Gastroesophageal sphincter (tissue), 2 donors: ENCODE data around the gene PAX7.

Source experiments
- EP300 ChIP-seq: sonication (generic); formaldehyde crosslinking; IDR thresholded peaks from one replicate; pipeline ENCODE4 v1.6.1; 2017; ENCODE audit warnings: antibody characterized with exemption, mild to moderate bottlenecking
- POLR2A ChIP-seq, 2 donors: fragments of 450-650 bp; IDR thresholded peaks; one replicate each; pipeline ENCODE4 v1.6.1; 2017; ENCODE audit warnings: antibody characterized with exemption in 2 of 2, mild to moderate bottlenecking in 2 of 2, moderate library complexity in 1 of 2
- POLR2AphosphoS5 ChIP-seq: sonication (generic); formaldehyde crosslinking; IDR thresholded peaks from one replicate; pipeline ENCODE4 v1.6.1; 2017; ENCODE audit warnings: antibody characterized with exemption

- TF ChIP-seq POLR2AphosphoS5 (no peak), EP300 (no peak), POLR2A (IDR thresholded peaks at IDR 0.05) (no peak)
These were observed 40.2 kb downstream of the PAX7 start for GRCh38 chr1:18670868-18671225.
